DMS 273 treated with DMSO at 0.1 percent for 48 hours (cell line): Measurements from ENCODE around the gene CMC4.

Source experiments
- DNase-seq: peaks from one replicate; lab custom pipeline; 2025; lab: John Stamatoyannopoulos, UW

Gene CMC4

GRCh38 chrX:155053656-155054055 is 17.3 kb downstream of the CMC4 start:
- no peak for DNase-seq

DNA sequence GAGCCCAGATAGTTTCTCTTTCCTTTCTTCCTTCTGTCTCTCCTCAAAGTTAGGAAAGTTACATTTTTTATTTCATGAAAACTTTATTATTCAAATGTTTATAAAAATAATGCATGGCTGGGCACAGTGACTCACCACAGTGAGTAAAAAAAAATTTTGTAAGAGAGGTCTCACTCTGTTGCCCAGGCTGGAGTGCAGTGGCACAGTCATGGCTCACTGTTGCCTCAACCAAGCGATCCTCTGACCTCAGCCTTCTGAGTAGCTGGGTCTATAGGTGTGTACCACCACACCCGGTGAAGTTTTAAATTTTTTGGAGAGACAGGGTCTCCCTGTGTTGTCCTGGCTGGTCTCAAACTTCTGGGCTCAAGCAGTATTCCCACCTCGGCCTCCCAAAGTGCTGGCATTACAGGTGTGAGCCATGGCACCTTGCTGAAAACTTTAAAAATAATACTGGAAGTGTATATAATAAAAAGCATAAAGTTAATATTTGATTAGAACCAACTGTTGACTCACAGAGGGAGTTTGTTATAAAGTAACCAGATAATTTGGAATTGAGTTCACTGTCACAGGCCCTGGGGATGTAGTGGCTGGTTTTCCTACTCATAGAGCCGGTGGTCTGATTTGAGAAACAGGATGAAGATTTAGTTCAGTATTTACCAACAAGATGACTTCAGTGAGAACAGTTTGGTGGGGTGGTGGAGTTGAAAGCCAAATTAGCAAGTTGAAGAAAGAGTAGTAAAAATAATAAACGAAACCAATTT is 18.0 kb downstream of the CMC4 start:
- no peak for DNase-seq

- no peak for DNase-seq
Observed at GRCh38 chrX:155048977-155049619, 21.8 kb downstream of the CMC4 start.

DNA sequence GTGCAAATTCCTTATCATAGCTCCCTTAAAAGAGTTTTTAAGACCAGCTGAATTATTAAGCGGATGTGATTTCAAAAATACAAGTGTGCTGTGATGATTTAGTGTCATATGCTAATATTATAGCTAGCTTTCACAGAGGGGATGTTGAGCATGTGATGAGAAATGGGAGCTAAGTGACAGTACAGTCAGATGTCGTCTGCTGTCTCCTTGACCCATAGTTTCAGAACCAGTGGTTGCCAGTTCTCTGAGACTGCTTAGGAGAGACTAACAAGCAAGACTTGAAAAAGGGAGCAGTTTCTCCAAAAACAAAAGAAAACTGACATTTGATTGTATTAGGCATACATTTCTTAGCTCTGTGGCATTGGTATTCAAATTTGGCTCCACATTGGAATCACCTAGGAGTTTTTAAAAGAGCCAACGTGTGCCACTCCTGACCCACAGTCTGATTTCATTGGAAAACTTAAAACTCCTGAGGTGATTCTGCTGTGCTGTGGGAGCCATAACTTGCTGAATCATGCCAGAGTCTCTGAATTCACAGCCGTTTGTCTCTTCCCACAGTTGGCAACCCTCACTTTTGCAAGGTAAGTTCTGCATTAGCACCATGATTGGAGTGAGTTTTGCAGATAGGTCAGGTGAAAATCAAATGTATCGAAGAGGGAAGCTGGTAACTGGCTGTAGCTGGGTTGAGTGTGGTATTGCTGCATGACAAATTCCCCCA is 24.0 kb downstream of the CMC4 start:
- DNase-seq: no peak

DNA sequence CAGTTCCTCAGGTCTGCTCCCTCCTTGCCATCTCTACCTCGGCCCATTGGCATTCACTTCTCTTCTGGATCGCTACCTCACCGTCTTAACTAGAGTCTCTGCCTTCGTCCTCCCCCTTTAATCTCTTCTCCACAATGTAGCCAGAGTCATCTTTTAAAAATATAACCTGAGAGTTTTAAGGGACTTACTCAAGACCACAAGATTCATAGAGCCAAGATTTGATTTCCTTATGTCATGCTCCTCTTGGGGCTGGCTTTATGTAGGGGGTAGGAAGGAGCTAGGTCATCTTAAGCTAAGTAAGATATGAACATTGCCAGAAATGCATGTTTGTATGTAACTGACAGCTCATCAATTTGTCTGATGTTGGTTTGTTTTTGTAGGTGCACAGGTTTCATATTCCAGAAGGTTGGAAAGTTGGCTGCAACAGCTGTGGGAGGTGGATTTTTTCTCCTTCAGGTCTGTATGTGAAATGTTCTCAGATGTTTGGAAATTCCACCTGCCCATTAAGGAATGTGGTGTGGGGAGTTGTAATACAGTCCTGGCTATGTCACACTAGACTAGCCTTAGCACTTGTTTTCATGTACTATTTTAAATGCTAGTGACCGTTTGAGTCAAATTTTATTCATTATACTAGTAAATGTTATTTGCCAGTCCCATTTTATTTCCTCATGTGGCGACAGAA is 24.7 kb downstream of the CMC4 start:
- DNase-seq: no peak

DNA sequence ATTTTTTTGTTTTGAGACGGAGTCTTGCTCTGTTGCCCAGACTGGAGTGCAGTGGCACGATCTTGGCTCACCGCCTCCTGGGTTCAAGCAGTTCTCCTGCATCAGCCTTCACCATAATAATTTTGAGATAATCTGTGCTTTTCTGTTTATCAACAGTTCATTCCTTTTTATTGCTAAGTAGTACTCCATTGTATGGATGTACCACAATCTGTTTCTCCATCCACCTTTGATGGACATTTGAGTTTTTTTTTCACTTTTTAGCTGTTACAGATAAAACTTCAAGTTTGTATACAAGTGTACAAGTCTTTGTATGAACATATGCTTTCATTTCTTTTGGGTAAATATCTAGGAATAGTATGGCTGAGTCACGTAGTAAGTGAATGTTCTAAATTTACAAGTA is 35.2 kb downstream of the CMC4 start:
- no peak for DNase-seq

DNA sequence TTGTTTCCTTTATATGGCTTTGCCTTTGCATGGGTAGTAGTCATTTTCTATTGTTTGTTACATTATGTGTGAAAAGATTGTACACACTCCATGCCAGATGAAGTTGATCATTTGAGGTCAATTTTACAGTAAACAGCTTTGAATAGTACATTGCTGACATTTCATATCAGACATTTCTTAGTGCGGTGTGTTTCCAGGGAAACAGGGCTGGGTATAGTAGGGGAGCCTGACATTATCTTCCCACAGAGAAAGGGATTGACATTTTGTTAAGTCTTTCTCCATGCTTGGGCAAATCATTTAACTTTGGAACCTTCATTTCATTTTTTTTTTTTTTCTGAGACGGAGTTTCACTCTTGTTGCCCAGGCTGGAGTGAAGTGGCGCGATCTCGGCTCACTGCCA is 39.3 kb downstream of the CMC4 start:
- DNase-seq: no peak

GRCh38 chrX:155028877-155029291 is 42.1 kb downstream of the CMC4 start:
- DNase-seq: no peak

DNA sequence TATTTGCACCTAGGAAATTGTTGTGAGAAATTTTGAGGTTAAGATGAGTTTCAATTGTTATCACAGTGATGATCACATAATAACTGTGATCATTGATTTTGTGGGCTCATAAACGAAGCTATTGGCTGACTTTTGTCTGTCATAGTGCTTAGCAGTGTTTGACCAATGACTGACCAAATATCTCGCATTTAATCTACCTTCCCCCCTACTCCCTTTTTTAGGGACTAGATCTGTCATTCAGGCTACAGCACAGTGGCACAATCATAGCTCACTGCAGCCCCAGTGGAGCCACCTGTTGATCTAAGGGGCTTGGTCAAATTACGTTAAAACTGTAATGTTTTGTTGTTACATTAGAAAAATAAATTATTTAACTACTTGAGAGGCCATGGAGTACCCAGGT is 42.8 kb downstream of the CMC4 start:
- DNase-seq: no peak

GRCh38 chrX:155027509-155028066 is 43.3 kb downstream of the CMC4 start:
- DNase-seq: no peak

DNA sequence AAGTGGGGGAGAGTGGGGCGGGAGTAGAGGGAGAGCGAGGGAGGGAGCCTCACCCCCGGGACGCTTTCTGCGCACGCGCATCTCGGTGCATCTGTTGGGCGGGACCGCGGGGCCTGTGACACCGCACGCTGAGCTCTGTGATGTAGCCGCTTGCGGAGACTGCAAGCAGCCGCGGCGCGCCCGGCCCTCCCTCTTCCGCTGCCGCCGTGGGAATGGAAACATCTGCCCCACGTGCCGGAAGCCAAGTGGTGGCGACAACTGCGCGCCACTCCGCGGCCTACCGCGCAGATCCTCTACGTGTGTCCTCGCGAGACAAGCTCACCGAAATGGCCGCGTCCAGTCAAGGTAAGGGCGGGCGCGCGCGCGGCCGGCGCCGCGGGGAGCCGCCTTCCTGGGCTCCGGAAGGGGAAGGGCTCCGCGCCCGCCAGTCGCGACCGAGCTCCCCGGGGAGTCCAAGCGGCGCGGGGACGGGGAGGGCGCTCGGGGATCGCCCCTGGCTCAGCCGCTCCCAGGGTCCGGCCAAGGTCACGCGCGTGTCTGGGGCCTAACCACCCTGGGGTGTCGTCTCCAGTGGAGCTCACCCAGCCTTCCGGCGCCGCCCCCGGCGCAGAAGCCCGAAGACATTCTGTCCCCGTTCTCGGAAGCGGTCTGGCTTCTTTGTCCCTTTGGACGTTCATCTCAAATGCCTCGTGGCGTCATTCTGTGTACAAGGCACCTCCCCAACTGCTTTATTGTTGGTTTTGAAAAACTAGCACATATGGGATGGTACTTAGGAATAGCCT is 44.0 kb downstream of the CMC4 start, which contains the start of gene FUNDC2:
Gene FUNDC2 (plus strand): TSS at position 118 of the 782 bp plus-strand sequence. CDS start 95 bp downstream, at position 213.
- peak; percentile 79 for DNase-seq

GRCh38 chrX:155026420-155026726 is 44.6 kb downstream of the CMC4 start:
- no peak for DNase-seq

GRCh38 chrX:155023907-155024833 is 46.8 kb downstream of the CMC4 start:
- no peak for DNase-seq

DNA sequence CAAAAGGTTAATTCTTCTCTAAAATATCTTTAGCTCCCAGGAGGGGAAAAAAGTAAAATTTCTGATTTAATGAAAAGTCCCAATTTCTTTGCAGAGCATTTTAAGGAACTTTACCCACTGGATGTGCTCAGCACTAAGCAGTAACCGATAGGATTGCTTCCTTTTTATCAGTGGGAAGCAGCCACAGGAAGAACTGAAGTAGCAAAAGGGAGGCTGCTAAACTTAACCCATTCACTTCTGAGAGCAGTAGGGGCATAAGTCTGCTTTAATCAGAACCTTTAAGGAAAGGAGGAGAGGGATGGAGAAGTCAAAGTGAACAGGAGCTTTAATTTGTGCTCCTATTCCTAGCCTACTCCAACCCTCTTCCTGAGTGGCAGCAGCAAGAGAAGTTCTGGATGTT is 48.4 kb downstream of the CMC4 start, which contains the start of gene F8:
Gene F8 (minus strand): TSS at position 139 of the 400 bp plus-strand sequence. CDS start 171 bp downstream, outside the sequence.
- DNase-seq: no peak

DNA sequence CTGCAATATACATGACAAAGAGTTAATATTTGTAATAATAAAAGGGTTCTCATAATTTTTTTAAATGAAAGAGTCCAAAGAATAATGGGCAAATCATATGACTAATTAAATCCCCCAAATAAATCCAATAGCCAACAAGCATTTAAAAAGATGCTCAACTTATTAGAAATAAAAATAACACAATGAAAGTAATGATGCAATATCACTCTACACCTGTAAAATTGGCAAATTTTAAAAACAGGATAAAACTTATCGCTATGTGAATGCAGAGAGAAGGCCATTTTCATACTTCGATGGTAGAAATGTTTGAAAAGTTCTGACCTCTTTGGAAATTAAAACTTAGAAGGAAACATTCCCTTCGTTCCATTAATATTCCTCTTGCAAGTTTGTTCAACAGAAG is 50.3 kb downstream of the CMC4 start:
- no peak for DNase-seq
